NT2/D1 (cell line): ENCODE measurements around the gene STRADB.

Experiments used
- SUZ12 ChIP-seq: IDR thresholded peaks from 2 replicates; pipeline ENCODE4 v1.6.1; 2011; ENCODE audit not compliant: insufficient read length, insufficient read depth; ENCODE audit errors: extremely low read depth
- YY1 ChIP-seq: IDR thresholded peaks from 2 replicates; pipeline ENCODE4 v1.6.1; 2011; ENCODE audit not compliant: insufficient read length, insufficient read depth
- ZNF274 ChIP-seq: IDR thresholded peaks from 2 replicates; pipeline ENCODE4 v1.6.1; 2011; ENCODE audit warnings: mild to moderate bottlenecking, low read depth, low read length

GRCh38 chr2:201496785-201497184, 45.2 kb downstream of the STRADB start:
- TF ChIP-seq ZNF274 (no peak), YY1 (no peak), SUZ12 (no peak)
